Adipose tissue (tissue), 3 donors: Measurements from ENCODE around the gene DOHH. TPM values are rescaled to one million over a fixed set of nuclear protein-coding genes. Genes with fewer than 3 reads are reported as not detected.

Experiments used
- H3K27ac ChIP-seq: one replicate; pipeline ENCODE4 v1.5.1; 2013; ENCODE audit warnings: low read depth, low read length
- WGBS, 3 donors: extraction: QIAGEN DNeasy Blood & Tissue Kit; methylation state at CpG; one replicate each; pipeline ENCODE4 v1.1.7; 2013; 5-methylcytosine and 5-hydroxymethylcytosine counted together
- polyA plus RNA-seq, 3 donors: library from polyadenylated mRNA; stranded (reverse); fragments of 200-250 nt; gene quantifications; one replicate each; pipeline ENCODE4 v1.2.3, GENCODE V29; 2013
- donor health status: healthy with polysubstance abuse.
- donor health status: Bipolar disorder and iron deficiency.
- donor health status: healthy.

Gene DOHH
- polyA plus RNA-seq, 3 donors, result 7.8 to 16.3 (median 11.6) TPM

GRCh38 chr19:3523361-3524077 lies 23.0 kb upstream of the DOHH start:
- H3K27ac ChIP-seq, result no peak overlapping the region
- WGBS, 3 donors, result 88 to 95% (median 92%) methylated on average over 21 of the region's 21 CpGs

DNA sequence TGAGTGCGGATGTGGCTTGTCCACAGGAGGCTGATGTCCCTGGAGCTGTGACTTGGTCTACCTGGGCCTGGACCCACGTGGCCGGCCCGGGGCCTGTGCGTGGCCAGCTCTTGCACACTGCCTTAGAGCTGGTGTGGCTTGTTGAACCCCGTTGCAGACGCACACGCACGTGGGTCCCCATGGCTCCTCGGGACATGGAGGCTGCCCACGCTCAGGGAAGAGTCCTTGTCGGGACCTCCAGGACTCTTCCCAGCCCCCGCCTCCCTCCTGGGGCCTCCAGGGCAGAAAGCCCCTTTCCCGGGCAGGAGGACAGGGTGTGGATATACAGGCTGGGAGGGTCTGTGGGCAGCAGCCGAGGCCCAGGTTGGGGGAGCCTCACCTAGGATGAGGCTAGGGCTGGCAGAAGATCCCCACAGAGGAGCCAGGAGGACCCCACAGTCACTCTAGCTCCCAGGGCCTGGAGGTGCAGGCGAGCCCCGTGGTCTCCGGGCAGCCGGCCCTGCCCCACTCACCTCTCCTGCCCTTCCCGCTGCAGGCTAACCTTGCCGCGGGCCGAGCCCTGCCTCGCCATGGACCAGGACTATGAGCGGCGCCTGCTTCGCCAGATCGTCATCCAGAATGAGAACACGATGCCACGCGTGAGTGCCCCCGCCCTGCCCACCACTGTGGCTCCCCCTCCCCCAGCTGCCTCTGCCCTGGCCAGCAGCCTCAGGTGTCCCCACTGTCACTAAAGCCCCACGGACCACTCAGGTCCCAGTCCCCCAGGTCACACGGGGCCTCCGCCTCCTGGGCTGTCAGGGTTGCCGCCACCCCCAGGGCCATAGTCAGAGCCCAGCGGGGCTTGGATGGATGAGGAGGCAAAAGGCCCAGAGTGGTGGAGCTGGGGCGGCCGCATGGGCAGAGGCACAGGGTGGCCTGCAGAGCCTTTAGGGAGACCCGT lies 22.2 kb upstream of the DOHH start:
- H3K27ac ChIP-seq, result no peak overlapping the region
- WGBS, 3 donors, result 92 to 95% (median 94%) methylated on average over 40 of the region's 40 CpGs

DNA sequence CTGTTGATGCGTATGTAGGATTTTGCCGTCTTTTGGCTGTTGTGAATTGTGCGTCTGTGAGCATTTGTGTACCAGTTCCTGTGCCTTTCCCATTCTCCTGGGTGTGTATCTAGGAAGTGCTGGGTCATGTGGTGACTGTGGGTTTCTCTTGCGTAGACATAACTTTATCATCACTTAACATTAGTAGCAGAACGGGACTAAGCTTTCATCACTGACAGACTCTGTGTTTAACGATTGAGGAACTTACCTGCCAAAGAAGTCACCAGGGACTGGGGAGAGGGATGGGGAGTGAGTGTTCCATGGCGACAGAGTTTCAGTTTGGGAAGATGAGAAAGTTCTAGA lies 20.6 kb upstream of the DOHH start:
- no peak overlapping the region for H3K27ac ChIP-seq
- WGBS, 3 donors, result 70 to 84% (median 77%) methylated on average over 7 of the region's 7 CpGs

- WGBS, 3 donors, result 86 to 92% (median 89%) methylated on average over 35 to 37 of the region's 37 CpGs
- no peak overlapping the region for H3K27ac ChIP-seq
Measured at GRCh38 chr19:3520166-3521103, 20.0 kb upstream of the DOHH start.

- WGBS, 3 donors, result 89 to 90% (median 89%) methylated on average over 18 of the region's 18 CpGs
- no peak overlapping the region for H3K27ac ChIP-seq
Measured at GRCh38 chr19:3519126-3519525, 18.7 kb upstream of the DOHH start.

DNA sequence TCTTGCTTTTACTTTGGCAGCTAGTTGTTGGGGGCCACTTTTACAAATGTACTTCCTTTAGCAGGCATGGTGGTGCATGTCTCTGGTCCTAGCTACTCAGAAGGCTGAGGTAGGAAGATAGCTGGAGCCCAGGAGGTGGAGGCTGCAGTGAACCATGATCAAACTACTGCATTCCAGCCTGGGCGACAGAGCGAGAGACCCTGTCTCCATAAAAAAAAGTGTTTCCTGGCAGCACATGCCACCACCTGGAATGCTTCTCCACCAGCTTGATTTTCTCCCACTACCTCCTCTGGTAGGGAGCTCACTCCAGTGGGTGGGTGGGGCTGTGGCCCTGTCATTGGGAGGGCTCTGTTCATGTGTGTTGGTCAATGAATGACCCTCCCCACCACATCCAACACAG lies 18.2 kb upstream of the DOHH start:
- no peak overlapping the region for H3K27ac ChIP-seq
- 33 to 97% (median 92%) methylated on average over 2 of the region's 2 CpGs for WGBS, 3 donors

DNA sequence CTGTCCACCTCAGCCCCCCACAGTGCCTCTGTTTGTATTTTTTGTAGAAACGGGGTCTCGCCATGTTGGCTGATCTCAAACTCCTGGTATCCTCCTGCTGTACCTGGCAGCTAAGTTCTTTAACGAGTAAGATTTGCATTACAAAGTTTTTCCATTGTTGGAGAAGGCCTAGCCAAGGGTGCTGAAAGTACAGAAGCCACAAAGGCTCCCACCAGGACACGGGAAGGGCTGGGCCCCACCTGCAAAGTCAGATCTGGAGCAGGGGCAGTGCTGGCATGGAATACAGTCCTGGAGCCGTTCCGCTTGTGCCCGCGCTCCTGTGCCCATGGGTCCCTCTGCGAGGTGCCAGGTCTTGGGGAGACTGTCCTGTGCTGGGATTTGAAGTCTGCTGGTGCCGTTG lies 17.8 kb upstream of the DOHH start:
- no peak overlapping the region for H3K27ac ChIP-seq
- WGBS, 3 donors, result 80 to 91% (median 85%) methylated on average over 10 of the region's 10 CpGs

- H3K27ac ChIP-seq, result no peak overlapping the region
- 80 to 91% (median 91%) methylated on average over 2 of the region's 2 CpGs for WGBS, 3 donors
Measured at GRCh38 chr19:3517638-3518037, 17.2 kb upstream of the DOHH start.

DNA sequence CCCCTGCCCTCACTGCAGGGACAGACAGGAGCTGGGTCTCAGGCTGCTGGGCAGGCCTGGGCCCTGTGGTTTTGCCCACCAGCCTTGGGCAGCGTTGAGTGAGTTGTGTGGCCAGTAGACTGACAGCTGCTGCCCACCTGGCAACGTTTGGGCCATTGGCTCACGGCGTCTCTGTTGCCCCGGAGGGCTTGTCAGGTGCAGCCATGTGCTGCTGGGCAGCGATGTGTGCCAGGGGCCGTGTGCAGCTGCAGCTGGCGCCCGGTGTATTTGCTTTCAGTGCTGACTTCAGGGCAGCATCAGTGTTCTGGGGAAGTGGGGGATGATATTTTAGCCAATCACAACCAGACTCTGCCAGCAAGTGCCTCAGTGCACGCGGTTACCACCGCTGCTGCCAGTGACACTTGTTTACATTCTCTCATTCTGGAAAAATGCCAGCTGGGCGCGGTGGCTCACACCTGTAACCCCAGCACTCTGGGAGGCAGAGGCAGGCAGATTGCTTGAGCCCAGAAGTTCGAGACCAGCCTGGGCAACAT lies 16.3 kb upstream of the DOHH start:
- no peak overlapping the region for H3K27ac ChIP-seq
- WGBS, 3 donors, result 38 to 77% (median 70%) methylated on average over 15 of the region's 15 CpGs

GRCh38 chr19:3515891-3516422 lies 15.5 kb upstream of the DOHH start:
- WGBS, 3 donors, result 64 to 83% (median 68%) methylated on average over 15 of the region's 15 CpGs
- no peak overlapping the region for H3K27ac ChIP-seq

- WGBS, 3 donors, result 86 to 93% (median 92%) methylated on average over 11 to 12 of the region's 12 CpGs
- no peak overlapping the region for H3K27ac ChIP-seq
Measured at GRCh38 chr19:3514930-3515329, 14.5 kb upstream of the DOHH start.

DNA sequence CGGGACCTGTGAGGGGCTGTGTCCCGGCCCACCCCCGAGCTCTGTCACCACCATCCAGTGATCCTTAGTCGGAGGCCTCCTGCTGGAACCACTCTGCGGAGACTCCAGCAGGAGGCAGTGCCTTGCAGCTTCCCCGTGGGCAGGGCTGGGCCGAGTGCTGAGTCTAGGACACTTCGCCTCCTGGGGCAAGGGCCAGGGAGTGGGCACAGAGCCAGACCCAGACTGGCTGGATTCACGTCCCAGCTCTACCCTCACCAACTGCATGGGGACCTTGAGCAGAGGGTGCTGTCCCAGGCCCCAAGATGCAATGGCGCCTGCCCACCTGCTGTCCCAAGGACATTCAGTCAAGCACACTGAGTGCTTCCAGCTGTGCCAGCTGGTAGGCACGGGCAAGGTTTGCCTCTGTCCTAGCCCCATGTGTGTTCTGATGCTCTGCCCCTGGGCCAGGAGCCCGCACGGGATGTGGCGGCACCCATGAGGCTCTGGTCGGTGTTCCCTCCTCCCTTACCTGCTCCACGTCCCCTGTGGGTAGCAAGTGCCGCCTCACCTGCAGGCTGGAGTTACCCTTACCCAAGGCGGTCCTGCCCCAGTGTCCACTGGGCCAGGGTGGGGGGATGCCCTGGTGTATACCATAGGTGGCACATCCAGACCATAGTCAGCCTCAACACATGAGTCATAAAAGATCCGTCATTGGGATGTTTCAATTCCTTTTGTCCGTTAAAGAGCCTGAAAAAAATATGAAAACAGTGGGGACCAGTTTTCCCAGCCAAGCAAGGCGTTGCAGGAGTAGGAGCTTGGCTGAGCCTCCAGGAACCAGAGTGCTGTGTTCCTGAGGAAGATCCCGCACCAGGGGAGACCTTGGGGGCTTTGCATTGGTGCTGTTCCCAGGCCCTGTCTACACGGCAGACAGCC lies 13.0 kb upstream of the DOHH start:
- WGBS, 3 donors, result 73 to 88% (median 85%) methylated on average over 22 to 23 of the region's 23 CpGs
- no peak overlapping the region for H3K27ac ChIP-seq

DNA sequence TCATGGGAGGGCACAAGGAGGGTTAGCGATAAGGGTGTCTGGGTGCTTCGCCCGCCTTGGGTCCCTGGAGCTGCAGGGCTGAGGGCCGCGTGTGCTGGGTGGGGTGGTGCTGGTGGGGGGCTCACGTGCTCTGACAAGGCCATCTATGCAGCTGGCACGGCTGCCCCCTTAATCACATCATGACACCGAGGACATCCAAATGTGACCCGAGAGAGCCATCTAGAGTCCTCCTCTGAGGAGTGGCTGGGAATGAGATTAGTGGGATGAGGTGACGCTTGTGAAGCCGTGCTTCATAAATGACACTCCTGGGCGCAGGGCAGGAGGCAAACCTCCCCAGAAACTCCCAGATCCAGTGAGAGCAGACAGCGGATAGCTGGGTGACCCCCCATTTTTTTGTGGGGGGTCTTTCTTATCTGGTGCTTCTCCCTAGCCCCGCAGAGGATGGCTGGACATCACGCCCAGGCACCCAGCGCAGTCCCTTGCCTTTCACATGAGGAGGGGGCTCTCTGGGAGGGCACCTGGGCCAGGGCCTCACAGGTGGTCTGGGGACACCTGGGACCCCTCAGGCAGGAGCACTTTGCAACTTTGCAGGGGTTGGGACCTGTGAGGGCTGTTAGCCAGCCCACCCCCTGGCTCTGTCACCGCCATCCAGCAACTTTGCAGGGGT lies 12.2 kb upstream of the DOHH start:
- no peak overlapping the region for H3K27ac ChIP-seq

DNA sequence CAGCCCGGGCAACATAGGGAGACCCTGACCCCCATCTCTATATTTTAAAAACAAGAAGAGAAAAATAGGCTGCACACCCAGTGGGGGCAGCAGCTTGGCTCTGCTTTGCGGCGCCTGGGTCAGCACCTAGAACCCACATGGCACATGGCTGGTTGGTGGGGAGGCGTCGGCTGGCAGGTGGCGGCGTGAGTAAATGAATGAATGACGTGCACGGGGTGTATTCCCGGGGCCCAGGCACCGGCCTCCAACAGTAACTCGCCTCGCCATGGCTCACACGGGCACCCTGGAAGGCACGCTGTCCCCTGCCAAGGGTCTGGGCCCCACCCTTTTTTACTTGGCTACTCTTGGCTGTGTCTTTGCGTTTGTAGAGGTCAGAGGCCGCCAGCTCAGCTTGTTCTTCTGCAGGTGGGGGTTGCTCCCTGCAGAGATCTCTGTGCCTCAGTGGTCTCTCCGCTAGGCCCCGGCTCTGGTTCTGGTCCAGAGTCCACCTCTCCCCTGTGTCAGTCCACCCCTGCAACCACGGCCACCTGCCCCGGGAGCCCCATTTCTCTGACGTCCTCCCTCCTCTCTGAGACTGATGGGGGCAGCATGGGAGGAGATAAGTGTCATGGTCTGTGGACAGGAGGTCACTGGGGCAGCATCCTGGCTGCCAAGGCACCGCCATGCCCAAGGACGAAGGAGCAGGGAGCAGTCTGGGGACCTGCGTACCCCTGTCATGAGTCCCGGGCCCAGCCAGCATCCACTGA lies 11.2 kb upstream of the DOHH start:
- WGBS, 3 donors, result 82 to 88% (median 82%) methylated on average over 26 of the region's 26 CpGs
- H3K27ac ChIP-seq, result no peak overlapping the region

More for the DNA sequence above, 12.2 kb upstream of the DOHH start:
- WGBS, 3 donors, result 84 to 95% (median 91%) methylated on average over 17 of the region's 17 CpGs

- no peak overlapping the region for H3K27ac ChIP-seq
- 87 to 90% (median 89%) methylated on average over 22 of the region's 22 CpGs for WGBS, 3 donors
Measured at GRCh38 chr19:3510727-3511126, 10.3 kb upstream of the DOHH start.

DNA sequence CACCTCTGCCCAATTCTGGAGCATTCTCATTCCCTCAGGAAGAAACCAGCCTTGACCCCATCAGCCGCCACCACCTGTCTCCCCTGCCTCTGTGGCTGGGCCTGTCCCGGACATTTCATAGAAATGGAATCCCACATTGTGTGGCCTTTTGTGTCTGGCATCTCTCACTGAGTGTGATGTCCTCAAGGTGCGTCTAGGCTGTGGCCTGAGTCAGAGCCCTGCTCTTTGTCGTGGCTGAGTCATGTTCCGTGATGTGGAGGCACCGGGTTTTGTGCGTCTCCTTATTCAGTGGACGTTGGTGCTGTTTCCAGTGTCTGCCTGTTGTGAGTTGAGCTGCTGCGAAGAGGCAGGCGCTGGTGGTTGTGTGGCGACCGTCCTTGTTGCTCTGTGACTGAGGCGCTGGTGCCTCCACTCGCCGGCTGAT lies 9.1 kb upstream of the DOHH start:
- no peak overlapping the region for H3K27ac ChIP-seq
- 89 to 92% (median 90%) methylated on average over 14 to 15 of the region's 15 CpGs for WGBS, 3 donors
